HepG2 (cell line): Measurements from ENCODE around the gene ADAR. TPM values are rescaled to one million over a fixed set of nuclear protein-coding genes. Genes with fewer than 3 reads are reported as not detected.
A peak's percentile ranks its signal among the peaks of the same experiment; 100 is the strongest.

ENCODE experiments used
- ADNP ChIP-seq: sonication (generic); formaldehyde crosslinking; IDR thresholded peaks from 2 replicates; pipeline ENCODE4 v1.4.0; 2020; ENCODE audit warnings: missing genetic modification reagents
- ATF7 ChIP-seq, 2 experiments: fragments of 450-650 bp in 1 of 2; sonication (generic) in 1 of 2; formaldehyde crosslinking in 1 of 2; IDR thresholded peaks; 2 replicates each; pipeline versions ENCODE4 v1.4.0 to v1.6.1; 2016 to 2020; ENCODE audit warnings: antibody characterized with exemption in 1 of 2, mild to moderate bottlenecking in 1 of 2, missing genetic modification reagents in 1 of 2
- ISL2 ChIP-seq: sonication (generic); formaldehyde crosslinking; IDR thresholded peaks from 2 replicates; pipeline ENCODE4 v1.5.0; 2020; ENCODE audit warnings: missing genetic modification reagents
- PHB2 ChIP-seq: fragments of 450-650 bp; IDR thresholded peaks from 2 replicates; pipeline ENCODE4 v1.6.1; 2018; ENCODE audit not compliant: partially characterized antibody
- ZBTB8A ChIP-seq: sonication (generic); formaldehyde crosslinking; IDR thresholded peaks from 2 replicates; pipeline ENCODE4 v1.4.0; 2020; ENCODE audit warnings: mild to moderate bottlenecking, low read depth, missing genetic modification reagents, borderline replicate concordance
- ZFX ChIP-seq: sonication (generic); formaldehyde crosslinking; IDR thresholded peaks from 2 replicates; pipeline ENCODE4 v1.4.0; 2020; ENCODE audit warnings: mild to moderate bottlenecking, low read depth, missing genetic modification reagents, moderate library complexity
- ZNF317 ChIP-seq: sonication (generic); formaldehyde crosslinking; IDR thresholded peaks from 2 replicates; pipeline ENCODE4 v1.5.0; 2020; ENCODE audit warnings: mild to moderate bottlenecking, missing genetic modification reagents
- ZNF350 ChIP-seq: sonication (generic); formaldehyde crosslinking; IDR thresholded peaks from 2 replicates; pipeline ENCODE4 v1.4.0; 2020; ENCODE audit warnings: mild to moderate bottlenecking, low read depth, missing genetic modification reagents, borderline replicate concordance
- ZNF563 ChIP-seq: sonication (generic); formaldehyde crosslinking; IDR thresholded peaks from 2 replicates; pipeline ENCODE4 v1.8.0; 2022; ENCODE audit warnings: mild to moderate bottlenecking, moderate library complexity, missing genetic modification reagents
- polyA plus RNA-seq, 8 experiments: library from polyadenylated mRNA; depleted of rRNA in 3 of 8; stranded (reverse) in 7 of 8; unstranded in 1 of 8; fragments of >200 nt; fragmentation: Illumina TruSeq in 4 of 8; extraction: Trizol in 4 of 8; gene quantifications; 2 replicates each; pipeline versions ENCODE4 v1.2.1 to v1.2.3, GENCODE V29; 2011 to 2016; ENCODE audit warnings: low read depth in 4 of 8, missing spikeins in 1 of 8, mixed read lengths in 1 of 8; ENCODE audit not compliant: insufficient read depth in 1 of 8
- total RNA-seq, 5 experiments: library from RNA; depleted of rRNA; stranded (reverse); fragments of >200 nt; fragmentation: Illumina TruSeq; extraction: Trizol; gene quantifications; 2 replicates each; pipeline ENCODE4 v1.2.3, GENCODE V29; 2016; ENCODE audit warnings: low read depth in 1 of 5
- TF ChIP-seq, protein P1 (sequence below): sonication (generic); formaldehyde crosslinking; IDR thresholded peaks from 2 replicates; pipeline ENCODE4 v1.5.1; 2020; ENCODE audit warnings: mild to moderate bottlenecking, missing genetic modification reagents, borderline replicate concordance
- TF ChIP-seq, protein P2 (sequence below): sonication (generic); formaldehyde crosslinking; IDR thresholded peaks from 2 replicates; pipeline ENCODE4 v1.4.0; 2020; ENCODE audit warnings: mild to moderate bottlenecking, missing genetic modification reagents
- TF ChIP-seq, protein P3 (sequence below): sonication (generic); formaldehyde crosslinking; IDR thresholded peaks from 2 replicates; pipeline ENCODE4 v1.8.1; 2023; ENCODE audit warnings: missing genetic modification reagents, inconsistent platforms, borderline replicate concordance
- TF ChIP-seq, protein P4 (sequence below): sonication (generic); formaldehyde crosslinking; conservative IDR thresholded peaks from 2 replicates; pipeline ENCODE4 v1.8.0; 2022; ENCODE audit warnings: low read depth, missing genetic modification reagents
- TF ChIP-seq, protein P5 (sequence below): sonication (generic); formaldehyde crosslinking; IDR thresholded peaks from 2 replicates; pipeline ENCODE4 v1.8.0; 2022; ENCODE audit warnings: mild to moderate bottlenecking, missing genetic modification reagents; ENCODE audit not compliant: insufficient replicate concordance
- TF ChIP-seq, protein P6 (sequence below): IDR thresholded peaks from 2 replicates; pipeline ENCODE4 v1.6.1; 2016; ENCODE audit warnings: missing biosample characterization, missing genetic modification reagents, low read depth

Gene ADAR
- total and polyA plus RNA-seq, 2 of the 13 experiments (the other 11 are each of a cell fraction or from before 2014, with no cell fraction given), result 70.8 to 86.2 TPM

DNA sequence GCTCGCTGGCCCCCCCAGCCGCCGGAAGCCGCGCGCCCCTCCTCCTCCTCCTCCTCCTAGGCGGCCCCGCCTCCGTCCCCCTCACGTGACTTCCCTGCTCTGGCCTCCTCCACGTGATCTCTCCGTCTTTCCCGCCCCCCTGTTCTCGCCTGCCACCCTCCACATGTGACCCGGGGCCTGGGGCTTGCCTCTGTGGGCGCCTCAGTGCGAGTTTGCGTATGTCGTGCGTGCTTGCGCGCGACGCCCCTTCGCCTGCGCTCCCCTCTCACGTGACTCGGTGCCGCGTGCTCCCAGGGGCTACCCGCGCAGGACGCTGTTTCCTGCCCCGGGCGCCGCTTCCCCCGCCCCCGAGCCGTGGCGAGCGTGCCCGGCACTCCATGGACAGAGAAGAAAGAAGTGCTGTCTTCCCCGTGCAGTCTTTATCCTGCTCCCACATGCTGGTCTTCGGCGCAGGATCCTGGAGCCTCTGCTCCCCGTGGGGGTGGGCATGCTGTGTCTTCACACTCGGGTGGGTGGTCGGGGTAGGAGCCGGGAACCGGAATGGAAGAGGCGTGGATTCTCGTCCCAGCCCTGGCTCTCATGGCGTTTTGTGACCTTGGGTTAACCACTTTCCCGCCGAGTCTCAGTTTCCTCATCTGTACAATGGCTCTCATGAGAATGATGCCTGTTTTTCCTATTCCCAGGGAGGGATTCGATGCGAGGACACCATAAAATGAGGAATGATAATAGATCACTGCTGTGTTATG is 49.1 kb downstream of the ADAR start (continued):
- TF ChIP-seq, protein P1, sequence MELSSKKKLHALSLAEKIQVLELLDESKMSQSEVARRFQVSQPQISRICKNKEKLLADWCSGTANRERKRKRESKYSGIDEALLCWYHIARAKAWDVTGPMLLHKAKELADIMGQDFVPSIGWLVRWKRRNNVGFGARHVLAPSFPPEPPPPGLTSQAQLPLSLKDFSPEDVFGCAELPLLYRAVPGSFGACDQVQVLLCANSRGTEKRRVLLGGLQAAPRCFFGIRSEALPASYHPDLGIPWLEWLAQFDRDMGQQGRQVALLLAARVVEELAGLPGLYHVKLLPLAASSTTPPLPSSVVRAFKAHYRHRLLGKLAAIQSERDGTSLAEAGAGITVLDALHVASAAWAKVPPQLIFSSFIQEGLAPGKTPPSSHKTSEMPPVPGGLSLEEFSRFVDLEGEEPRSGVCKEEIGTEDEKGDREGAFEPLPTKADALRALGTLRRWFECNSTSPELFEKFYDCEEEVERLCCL (CRISPR knock-in tag), result peak; percentile 95
- peak; percentile 99 for TF ChIP-seq ZNF563 (CRISPR knock-in tag)
- TF ChIP-seq, protein P2, sequence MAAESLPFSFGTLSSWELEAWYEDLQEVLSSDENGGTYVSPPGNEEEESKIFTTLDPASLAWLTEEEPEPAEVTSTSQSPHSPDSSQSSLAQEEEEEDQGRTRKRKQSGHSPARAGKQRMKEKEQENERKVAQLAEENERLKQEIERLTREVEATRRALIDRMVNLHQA (CRISPR knock-in tag), result no peak
- TF ChIP-seq, protein P3, sequence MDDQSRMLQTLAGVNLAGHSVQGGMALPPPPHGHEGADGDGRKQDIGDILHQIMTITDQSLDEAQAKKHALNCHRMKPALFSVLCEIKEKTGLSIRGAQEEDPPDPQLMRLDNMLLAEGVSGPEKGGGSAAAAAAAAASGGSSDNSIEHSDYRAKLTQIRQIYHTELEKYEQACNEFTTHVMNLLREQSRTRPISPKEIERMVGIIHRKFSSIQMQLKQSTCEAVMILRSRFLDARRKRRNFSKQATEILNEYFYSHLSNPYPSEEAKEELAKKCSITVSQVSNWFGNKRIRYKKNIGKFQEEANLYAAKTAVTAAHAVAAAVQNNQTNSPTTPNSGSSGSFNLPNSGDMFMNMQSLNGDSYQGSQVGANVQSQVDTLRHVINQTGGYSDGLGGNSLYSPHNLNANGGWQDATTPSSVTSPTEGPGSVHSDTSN (CRISPR knock-in tag), result peak; percentile 71; the same call in 1 of the 2 replicates
- TF ChIP-seq ZNF350 (CRISPR knock-in tag), result peak; percentile 88
- TF ChIP-seq, protein P4, sequence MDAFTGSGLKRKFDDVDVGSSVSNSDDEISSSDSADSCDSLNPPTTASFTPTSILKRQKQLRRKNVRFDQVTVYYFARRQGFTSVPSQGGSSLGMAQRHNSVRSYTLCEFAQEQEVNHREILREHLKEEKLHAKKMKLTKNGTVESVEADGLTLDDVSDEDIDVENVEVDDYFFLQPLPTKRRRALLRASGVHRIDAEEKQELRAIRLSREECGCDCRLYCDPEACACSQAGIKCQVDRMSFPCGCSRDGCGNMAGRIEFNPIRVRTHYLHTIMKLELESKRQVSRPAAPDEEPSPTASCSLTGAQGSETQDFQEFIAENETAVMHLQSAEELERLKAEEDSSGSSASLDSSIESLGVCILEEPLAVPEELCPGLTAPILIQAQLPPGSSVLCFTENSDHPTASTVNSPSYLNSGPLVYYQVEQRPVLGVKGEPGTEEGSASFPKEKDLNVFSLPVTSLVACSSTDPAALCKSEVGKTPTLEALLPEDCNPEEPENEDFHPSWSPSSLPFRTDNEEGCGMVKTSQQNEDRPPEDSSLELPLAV, result peak; percentile 94
- TF ChIP-seq ISL2 (CRISPR knock-in tag), result peak; percentile 81
- no peak for TF ChIP-seq ATF7 (IDR thresholded peaks at IDR 0.05)
- peak; percentile 91 for TF ChIP-seq ATF7 (CRISPR knock-in tag; IDR thresholded peaks at IDR 0.05)
- TF ChIP-seq, protein P5, sequence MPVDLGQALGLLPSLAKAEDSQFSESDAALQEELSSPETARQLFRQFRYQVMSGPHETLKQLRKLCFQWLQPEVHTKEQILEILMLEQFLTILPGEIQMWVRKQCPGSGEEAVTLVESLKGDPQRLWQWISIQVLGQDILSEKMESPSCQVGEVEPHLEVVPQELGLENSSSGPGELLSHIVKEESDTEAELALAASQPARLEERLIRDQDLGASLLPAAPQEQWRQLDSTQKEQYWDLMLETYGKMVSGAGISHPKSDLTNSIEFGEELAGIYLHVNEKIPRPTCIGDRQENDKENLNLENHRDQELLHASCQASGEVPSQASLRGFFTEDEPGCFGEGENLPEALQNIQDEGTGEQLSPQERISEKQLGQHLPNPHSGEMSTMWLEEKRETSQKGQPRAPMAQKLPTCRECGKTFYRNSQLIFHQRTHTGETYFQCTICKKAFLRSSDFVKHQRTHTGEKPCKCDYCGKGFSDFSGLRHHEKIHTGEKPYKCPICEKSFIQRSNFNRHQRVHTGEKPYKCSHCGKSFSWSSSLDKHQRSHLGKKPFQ, result peak; percentile 92
- TF ChIP-seq ZNF317 (CRISPR knock-in tag), result peak; percentile 90
- TF ChIP-seq PHB2, result no peak
- peak; percentile 51; the same call in 1 of the 2 replicates for TF ChIP-seq ZBTB8A
- TF ChIP-seq ZFX (CRISPR knock-in tag), result peak; percentile 84
- TF ChIP-seq, protein P6, sequence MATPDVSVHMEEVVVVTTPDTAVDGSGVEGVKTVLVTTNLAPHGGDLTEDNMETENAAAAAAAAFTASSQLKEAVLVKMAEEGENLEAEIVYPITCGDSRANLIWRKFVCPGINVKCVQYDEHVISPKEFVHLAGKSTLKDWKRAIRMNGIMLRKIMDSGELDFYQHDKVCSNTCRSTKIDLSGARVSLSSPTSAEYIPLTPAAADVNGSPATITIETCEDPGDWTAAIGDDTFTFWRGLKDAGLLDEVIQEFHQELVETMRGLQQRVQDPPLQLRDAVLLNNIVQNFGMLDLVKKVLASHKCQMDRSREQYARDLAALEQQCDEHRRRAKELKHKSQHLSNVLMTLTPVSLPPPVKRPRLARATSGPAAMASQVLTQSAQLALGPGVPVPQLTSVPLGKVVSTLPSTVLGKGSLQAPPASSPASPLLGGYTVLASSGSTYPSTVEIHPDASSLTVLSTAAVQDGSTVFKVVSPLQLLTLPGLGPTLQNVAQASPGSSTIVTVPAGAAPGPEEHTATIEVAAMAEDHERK (CRISPR knock-in tag), result peak; percentile 96
- TF ChIP-seq ADNP (CRISPR knock-in tag), result no peak; the same call in none of the 2 replicates
